ENCODE results near the gene IRAK2. TPM values are rescaled to one million over a fixed set of nuclear protein-coding genes. Genes with fewer than 3 reads are reported as not detected.

Gene IRAK2
- total and polyA plus RNA-seq, 2 donors (not counting 1 experiment from before 2014, with no cell fraction given) = 1.5 to 6.6 TPM

GRCh38 chr3:10286133-10286524 lies 121.4 kb downstream of the IRAK2 start:
- Histone ChIP-seq H3K27ac (ENCODE audit: insufficient read depth, low read length) (no peak overlapping the region), H3K4me2 (ENCODE audit: extremely low read depth, insufficient read depth, low read length) (no peak overlapping the region)

GRCh38 chr3:10286596-10287295 lies 122.0 kb downstream of the IRAK2 start:
- peak; percentile 80 to 86 for DNase-seq (ENCODE audit: low read depth in 2 of 2)
- Histone ChIP-seq H3K4me1 (ENCODE audit: control insufficient read depth, extremely low read depth, insufficient read depth, low read length) (no peaks in the 10 kb centered on the region), H3K9me3 (ENCODE audit: control insufficient read depth, insufficient read depth, low read depth, low read length) (no peaks in the 10 kb centered on the region), H3K9ac (ENCODE audit: insufficient read depth, low read length) (no peak overlapping the region), H3K27ac (ENCODE audit: insufficient read depth, low read length) (no peak overlapping the region), H3K79me2 (ENCODE audit: control insufficient read depth, insufficient read depth, low read length) (no peaks in the 10 kb centered on the region), H3K36me3 (ENCODE audit: control insufficient read depth, insufficient read depth, low read length) (no peaks in the 10 kb centered on the region), H3K4me3 (replicated peaks in 1 of 4; ENCODE audit: control extremely low read depth in 1 of 4, insufficient read depth in 1 of 4, low read depth in 3 of 4, low read length in 4 of 4) (no peak overlapping the region), H2AFZ (ENCODE audit: low read length) (no peak overlapping the region), H3K27me3 (ENCODE audit: control insufficient read depth, insufficient read depth, low read length) (no peaks in the 10 kb centered on the region), H4K20me1 (ENCODE audit: control insufficient read depth, extremely low read depth, insufficient read depth, low read length) (no peaks in the 10 kb centered on the region), H3K4me2 (ENCODE audit: extremely low read depth, insufficient read depth, low read length) (no peak overlapping the region)
- TF ChIP-seq CTCF (conservative IDR thresholded peaks at IDR 0.05 in 1 of 2, IDR thresholded peaks at IDR 0.05 in 1 of 2; ENCODE audit: low read depth in 1 of 2, low read length in 2 of 2) (peak; percentile 41 to 69), EZH2 (IDR thresholded peaks at IDR 0.05; ENCODE audit: low read length, missing control alignments) (no peak)

More at GRCh38 chr3:10286133-10286524, 121.4 kb downstream of the IRAK2 start:
- Histone ChIP-seq H3K4me3 (replicated peaks in 1 of 4; ENCODE audit: control extremely low read depth in 1 of 4, insufficient read depth in 1 of 4, low read depth in 3 of 4, low read length in 4 of 4) (no peak overlapping the region), H4K20me1 (ENCODE audit: control insufficient read depth, extremely low read depth, insufficient read depth, low read length) (no peaks in the 10 kb centered on the region), H2AFZ (ENCODE audit: low read length) (no peak overlapping the region), H3K79me2 (ENCODE audit: control insufficient read depth, insufficient read depth, low read length) (no peaks in the 10 kb centered on the region), H3K4me1 (ENCODE audit: control insufficient read depth, extremely low read depth, insufficient read depth, low read length) (no peaks in the 10 kb centered on the region), H3K9me3 (ENCODE audit: control insufficient read depth, insufficient read depth, low read depth, low read length) (no peaks in the 10 kb centered on the region), H3K36me3 (ENCODE audit: control insufficient read depth, insufficient read depth, low read length) (no peaks in the 10 kb centered on the region), H3K9ac (ENCODE audit: insufficient read depth, low read length) (no peak overlapping the region), H3K27me3 (ENCODE audit: control insufficient read depth, insufficient read depth, low read length) (no peaks in the 10 kb centered on the region)
- no peak for DNase-seq (ENCODE audit: low read depth in 2 of 2)
- TF ChIP-seq CTCF (conservative IDR thresholded peaks at IDR 0.05 in 1 of 2, IDR thresholded peaks at IDR 0.05 in 1 of 2; ENCODE audit: low read depth in 1 of 2, low read length in 2 of 2) (no peak), EZH2 (IDR thresholded peaks at IDR 0.05; ENCODE audit: low read length, missing control alignments) (no peak)

GRCh38 chr3:10287936-10288574 lies 123.3 kb downstream of the IRAK2 start:
- Histone ChIP-seq H3K79me2 (ENCODE audit: control insufficient read depth, insufficient read depth, low read length) (no peaks in the 10 kb centered on the region), H3K4me2 (ENCODE audit: extremely low read depth, insufficient read depth, low read length) (no peak overlapping the region), H3K9me3 (ENCODE audit: control insufficient read depth, insufficient read depth, low read depth, low read length) (no peaks in the 10 kb centered on the region), H3K27ac (ENCODE audit: insufficient read depth, low read length) (no peak overlapping the region), H3K4me3 (replicated peaks in 1 of 4; ENCODE audit: control extremely low read depth in 1 of 4, insufficient read depth in 1 of 4, low read depth in 3 of 4, low read length in 4 of 4) (no peak overlapping the region), H2AFZ (ENCODE audit: low read length) (no peak overlapping the region), H3K4me1 (ENCODE audit: control insufficient read depth, extremely low read depth, insufficient read depth, low read length) (no peaks in the 10 kb centered on the region), H3K27me3 (ENCODE audit: control insufficient read depth, insufficient read depth, low read length) (no peaks in the 10 kb centered on the region), H4K20me1 (ENCODE audit: control insufficient read depth, extremely low read depth, insufficient read depth, low read length) (no peaks in the 10 kb centered on the region), H3K9ac (ENCODE audit: insufficient read depth, low read length) (no peak overlapping the region), H3K36me3 (ENCODE audit: control insufficient read depth, insufficient read depth, low read length) (peaks cover 1% of the 10 kb centered on the region)
- no peak for TF ChIP-seq EZH2 (IDR thresholded peaks at IDR 0.05; ENCODE audit: low read length, missing control alignments)
- TF ChIP-seq CTCF (conservative IDR thresholded peaks at IDR 0.05 in 1 of 2, IDR thresholded peaks at IDR 0.05 in 1 of 2; ENCODE audit: low read depth in 1 of 2, low read length in 2 of 2) = no peak
- DNase-seq (ENCODE audit: low read depth in 2 of 2) = no peak

All from fibroblast of lung (primary cell).